RWPE2 (cell line): ENCODE results near the gene ANO8.

Source experiments
- ATAC-seq: fragments of 200-7000 bp; cut with Tn5 transposase; 3 replicates; pipeline ENCODE4 v1.9.1; 2021; ENCODE audit warnings: low read depth
- DNase-seq: peaks from one replicate; pipeline ENCODE4 v3.0.0-alpha.2; 2020; ENCODE audit warnings: low spot score
- H3K27ac ChIP-seq: fragments of 450-650 bp; 2 replicates; pipeline ENCODE4 v1.5.1; 2017; ENCODE audit warnings: mild to moderate bottlenecking; ENCODE audit not compliant: poor library complexity, severe bottlenecking
- H3K27me3 ChIP-seq: fragments of 250-450 bp; sonication (Bioruptor Pico); 2 replicates; pipeline ENCODE4 v1.5.1; 2021; ENCODE audit warnings: mild to moderate bottlenecking, moderate library complexity; ENCODE audit not compliant: insufficient read depth, poor library complexity, severe bottlenecking
- H3K36me3 ChIP-seq: fragments of 250-450 bp; sonication (Bioruptor Pico); 2 replicates; pipeline ENCODE4 v1.5.1; 2020; ENCODE audit warnings: low read depth, mild to moderate bottlenecking, moderate library complexity
- H3K4me1 ChIP-seq: fragments of 250-450 bp; sonication (Bioruptor Pico); 2 replicates; pipeline ENCODE4 v1.5.1; 2021; ENCODE audit warnings: mild to moderate bottlenecking, moderate library complexity; ENCODE audit not compliant: insufficient read depth, poor library complexity, severe bottlenecking
- H3K4me3 ChIP-seq: fragments of 250-450 bp; sonication (Bioruptor Pico); 2 replicates; pipeline ENCODE4 v1.5.1; 2021; ENCODE audit warnings: mild to moderate bottlenecking, moderate library complexity; ENCODE audit not compliant: severe bottlenecking
- H3K9me3 ChIP-seq: fragments of 250-450 bp; sonication (Bioruptor Pico); 2 replicates; pipeline ENCODE4 v1.5.1; 2021; ENCODE audit warnings: mild to moderate bottlenecking, moderate library complexity; ENCODE audit not compliant: severe bottlenecking
- TF ChIP-seq, protein P1 (sequence below): fragments of 450-650 bp; IDR thresholded peaks from one replicate; pipeline ENCODE4 v1.5.1; 2017; ENCODE audit warnings: mild to moderate bottlenecking, moderate library complexity; ENCODE audit not compliant: poor library complexity, severe bottlenecking

Gene ANO8

GRCh38 chr19:17286752-17287151 is 47.9 kb downstream of the ANO8 start:
- no peak for ATAC-seq
- H3K27me3 ChIP-seq: no peaks in the 10 kb centered on the region

DNA sequence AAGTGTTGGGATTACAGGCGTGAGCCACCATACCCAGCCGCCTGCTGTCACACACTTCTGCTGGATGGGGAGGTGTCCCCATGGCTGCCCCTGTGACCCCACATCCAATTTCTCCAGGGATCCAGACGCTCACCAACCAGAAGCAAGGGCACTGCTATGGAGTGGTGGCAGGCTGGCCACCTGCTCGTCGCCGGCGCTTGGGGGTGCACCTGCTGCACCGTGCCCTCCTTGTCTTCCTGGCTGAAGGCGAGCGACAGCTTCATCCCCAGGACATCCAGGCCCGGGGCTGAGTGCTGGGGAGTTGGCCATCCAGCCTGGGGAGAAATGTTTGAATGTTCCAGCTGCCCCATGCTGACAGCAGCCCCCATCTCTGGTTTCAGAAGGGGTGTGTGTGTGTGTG is 48.4 kb downstream of the ANO8 start:
- no peak for ATAC-seq
- Histone ChIP-seq H3K9me3 (no peaks in the 10 kb centered on the region), H3K27me3 (no peaks in the 10 kb centered on the region), H3K4me1 (no peaks in the 10 kb centered on the region), H3K4me3 (no peak overlapping the region), H3K36me3 (no peaks in the 10 kb centered on the region), H3K27ac (no peak overlapping the region)
- TF ChIP-seq, protein P1, sequence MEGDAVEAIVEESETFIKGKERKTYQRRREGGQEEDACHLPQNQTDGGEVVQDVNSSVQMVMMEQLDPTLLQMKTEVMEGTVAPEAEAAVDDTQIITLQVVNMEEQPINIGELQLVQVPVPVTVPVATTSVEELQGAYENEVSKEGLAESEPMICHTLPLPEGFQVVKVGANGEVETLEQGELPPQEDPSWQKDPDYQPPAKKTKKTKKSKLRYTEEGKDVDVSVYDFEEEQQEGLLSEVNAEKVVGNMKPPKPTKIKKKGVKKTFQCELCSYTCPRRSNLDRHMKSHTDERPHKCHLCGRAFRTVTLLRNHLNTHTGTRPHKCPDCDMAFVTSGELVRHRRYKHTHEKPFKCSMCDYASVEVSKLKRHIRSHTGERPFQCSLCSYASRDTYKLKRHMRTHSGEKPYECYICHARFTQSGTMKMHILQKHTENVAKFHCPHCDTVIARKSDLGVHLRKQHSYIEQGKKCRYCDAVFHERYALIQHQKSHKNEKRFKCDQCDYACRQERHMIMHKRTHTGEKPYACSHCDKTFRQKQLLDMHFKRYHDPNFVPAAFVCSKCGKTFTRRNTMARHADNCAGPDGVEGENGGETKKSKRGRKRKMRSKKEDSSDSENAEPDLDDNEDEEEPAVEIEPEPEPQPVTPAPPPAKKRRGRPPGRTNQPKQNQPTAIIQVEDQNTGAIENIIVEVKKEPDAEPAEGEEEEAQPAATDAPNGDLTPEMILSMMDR: no peak
- no peak for DNase-seq

More at GRCh38 chr19:17286752-17287151, 47.9 kb downstream of the ANO8 start:
- H3K27ac ChIP-seq: no peak overlapping the region
- H3K4me1 ChIP-seq: no peaks in the 10 kb centered on the region
- DNase-seq: no peak
- H3K4me3 ChIP-seq: no peak overlapping the region
- no peaks in the 10 kb centered on the region for H3K9me3 ChIP-seq
- TF ChIP-seq, protein P1: no peak
- H3K36me3 ChIP-seq: no peaks in the 10 kb centered on the region

DNA sequence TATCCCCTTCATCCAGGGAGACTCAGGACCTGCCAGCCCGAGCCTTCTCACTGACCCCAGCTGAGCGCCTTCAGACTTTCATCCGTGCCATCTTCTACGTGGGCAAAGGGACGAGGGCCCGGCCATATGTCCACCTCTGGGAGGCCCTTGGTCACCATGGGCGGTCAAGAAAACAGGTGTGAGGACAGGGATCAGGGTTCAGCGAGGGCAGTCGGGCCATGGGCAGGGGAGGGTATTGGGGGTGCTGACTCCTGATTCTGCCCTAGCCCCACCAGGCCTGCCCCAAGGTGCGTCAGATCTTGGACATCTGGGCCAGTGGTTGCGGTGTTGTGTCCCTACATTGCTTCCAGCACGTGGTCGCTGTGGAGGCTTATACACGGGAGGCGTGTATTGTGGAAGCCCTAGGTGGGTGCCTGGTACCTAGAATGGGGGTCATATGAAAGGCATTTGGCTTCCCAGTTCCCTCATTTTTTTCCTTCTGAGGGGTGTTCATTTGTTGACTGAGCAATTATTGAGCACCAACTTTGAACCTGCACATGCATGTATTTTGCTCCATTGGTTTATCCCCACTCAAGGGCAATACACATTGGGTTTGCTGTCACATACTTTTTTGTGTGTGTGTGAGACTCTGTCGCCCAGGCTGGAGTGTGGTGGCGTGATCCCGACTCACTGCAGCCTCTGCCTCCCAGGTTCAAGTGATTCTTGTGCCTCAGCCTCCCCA is 49.1 kb downstream of the ANO8 start:
- no peak overlapping the region for H3K4me3 ChIP-seq
- no peaks in the 10 kb centered on the region for H3K36me3 ChIP-seq
- no peaks in the 10 kb centered on the region for H3K27me3 ChIP-seq
- H3K9me3 ChIP-seq: no peaks in the 10 kb centered on the region
- no peak for DNase-seq
- TF ChIP-seq, protein P1: no peak
- no peak for ATAC-seq
- H3K4me1 ChIP-seq: no peaks in the 10 kb centered on the region
- H3K27ac ChIP-seq: no peak overlapping the region

DNA sequence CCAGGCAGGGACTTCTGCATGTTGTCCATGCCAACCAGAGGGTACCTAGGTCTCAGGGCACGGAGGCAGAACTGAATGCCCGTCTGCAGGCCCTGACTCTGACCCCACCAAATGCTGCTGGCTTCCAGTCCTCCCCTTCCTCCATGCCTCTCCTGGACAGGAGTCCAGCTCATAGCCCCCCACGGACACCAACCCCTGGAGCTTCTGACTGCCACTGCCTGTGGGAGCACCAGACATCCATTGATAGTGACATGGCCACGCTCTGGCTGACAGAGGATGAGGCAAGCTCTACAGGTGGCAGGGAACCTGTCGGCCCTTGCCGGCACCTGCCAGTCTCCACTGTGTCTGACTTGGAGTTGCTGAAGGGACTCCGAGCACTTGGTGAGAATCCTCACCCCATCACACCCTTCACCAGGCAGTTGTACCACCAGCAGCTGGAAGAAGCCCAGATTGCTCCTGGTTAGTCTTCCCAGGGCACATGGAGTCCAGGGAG is 51.1 kb downstream of the ANO8 start:
- Histone ChIP-seq H3K27ac (no peak overlapping the region), H3K27me3 (no peaks in the 10 kb centered on the region), H3K36me3 (no peaks in the 10 kb centered on the region), H3K4me1 (no peaks in the 10 kb centered on the region), H3K4me3 (no peak overlapping the region), H3K9me3 (no peaks in the 10 kb centered on the region)
- TF ChIP-seq, protein P1: no peak
- no peak for ATAC-seq
- no peak for DNase-seq
